ENCODE data around the gene PERM1.

PERM1 gene

GRCh38 chr1:960363-961131 is 21.3 kb downstream of the PERM1 start, which contains the start of gene KLHL17:
KLHL17 (plus strand) TSS chr1:960584; CDS start chr1:960694, 110 bp downstream.
- no peak for TF ChIP-seq CTCF (IDR thresholded peaks at IDR 0.05; ENCODE audit: low read depth, low read length, missing control alignments)
- DNase-seq (ENCODE audit: extremely low read depth, low read depth), result no peak
- H3K4me3 ChIP-seq (replicated peaks; ENCODE audit: low read depth, low read length), result peak within 1 kb of the TSS; percentile 60

GRCh38 chr1:959731-960362 is 22.0 kb downstream of the PERM1 start:
- no peak for TF ChIP-seq CTCF (IDR thresholded peaks at IDR 0.05; ENCODE audit: low read depth, low read length, missing control alignments)
- DNase-seq (ENCODE audit: extremely low read depth, low read depth), result no peak
- peak overlapping the region; percentile 60 for H3K4me3 ChIP-seq (replicated peaks; ENCODE audit: low read depth, low read length)

GRCh38 chr1:958823-959730 is 22.8 kb downstream of the PERM1 start, which contains the start of gene NOC2L:
NOC2L (minus strand) TSS chr1:959256; CDS start chr1:959240, 16 bp downstream.
- no peak for DNase-seq (ENCODE audit: extremely low read depth, low read depth)
- H3K4me3 ChIP-seq (replicated peaks; ENCODE audit: low read depth, low read length), result peak within 1 kb of the TSS; percentile 99
- no peak for TF ChIP-seq CTCF (IDR thresholded peaks at IDR 0.05; ENCODE audit: low read depth, low read length, missing control alignments)

- no peak overlapping the region for H3K4me3 ChIP-seq (replicated peaks; ENCODE audit: low read depth, low read length)
- DNase-seq (ENCODE audit: extremely low read depth, low read depth), result no peak
Measured at GRCh38 chr1:956636-957035, 25.3 kb downstream of the PERM1 start.

GRCh38 chr1:955474-955873 is 26.4 kb downstream of the PERM1 start:
- no peak for TF ChIP-seq CTCF (IDR thresholded peaks at IDR 0.05; ENCODE audit: low read depth, low read length, missing control alignments)
- no peak overlapping the region for H3K4me3 ChIP-seq (replicated peaks; ENCODE audit: low read depth, low read length)
- DNase-seq (ENCODE audit: extremely low read depth, low read depth), result no peak

More at GRCh38 chr1:956636-957035, 25.3 kb downstream of the PERM1 start:
- TF ChIP-seq CTCF (IDR thresholded peaks at IDR 0.05; ENCODE audit: low read depth, low read length, missing control alignments), result no peak

- no peak for DNase-seq (ENCODE audit: extremely low read depth, low read depth)
- TF ChIP-seq CTCF (IDR thresholded peaks at IDR 0.05; ENCODE audit: low read depth, low read length, missing control alignments), result no peak
- no peak overlapping the region for H3K4me3 ChIP-seq (replicated peaks; ENCODE audit: low read depth, low read length)
Measured at GRCh38 chr1:954927-955326, 27.0 kb downstream of the PERM1 start.
